Upper lobe of left lung (tissue), 4 donors: ENCODE data around the gene KLHL10.

Experiments used
- POLR2AphosphoS5 ChIP-seq, 2 donors: sonication (generic); formaldehyde crosslinking; IDR thresholded peaks; one replicate each; pipeline ENCODE4 v1.5.1; 2017; ENCODE audit warnings: antibody characterized with exemption in 2 of 2
- TF ChIP-seq, protein P1 (sequence below), 6 experiments: fragments of 450-650 bp in 4 of 6; fragments of 200-600 bp in 2 of 6; sonication (generic) in 2 of 6; IDR thresholded peaks; one replicate each; pipeline ENCODE4 v1.5.1; 2016 to 2019; ENCODE audit warnings: antibody characterized with exemption in 6 of 6

DNA sequence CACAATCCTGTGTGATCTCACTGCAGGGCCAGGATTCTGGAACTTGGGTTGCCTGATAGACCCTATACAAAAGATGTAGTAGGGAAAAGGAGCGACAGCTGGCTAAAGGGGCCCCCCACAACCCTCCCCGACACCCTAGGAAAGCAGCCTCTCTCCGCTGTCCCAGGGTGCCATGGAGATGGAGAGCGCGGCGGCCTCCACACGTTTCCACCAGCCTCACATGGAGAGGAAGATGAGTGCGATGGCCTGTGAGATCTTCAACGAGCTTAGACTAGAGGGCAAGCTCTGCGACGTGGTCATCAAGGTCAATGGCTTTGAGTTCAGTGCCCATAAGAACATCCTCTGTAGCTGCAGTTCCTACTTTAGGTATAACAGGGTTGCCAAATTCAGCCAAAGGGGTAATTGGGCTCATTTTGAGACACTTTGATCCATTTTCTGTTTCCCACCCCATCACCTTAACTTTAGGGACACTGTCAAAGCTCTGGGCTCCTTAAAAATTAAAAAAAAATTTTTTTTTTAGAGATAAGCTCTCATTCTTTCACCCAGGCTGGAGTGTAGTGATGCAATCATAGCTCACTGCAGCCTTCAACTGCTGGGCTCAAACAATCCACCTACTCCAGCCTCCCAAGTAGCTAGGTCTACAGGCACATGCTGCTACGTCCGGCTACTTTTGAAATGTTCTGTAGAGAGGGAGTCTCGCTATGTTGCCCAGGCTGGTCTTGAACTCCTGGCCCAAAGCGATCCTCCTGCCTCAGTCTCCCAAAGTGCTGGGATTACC lies at the start of gene KLHL10:
- no peak for TF ChIP-seq POLR2AphosphoS5 (IDR thresholded peaks at IDR 0.05)
- TF ChIP-seq, protein P1, sequence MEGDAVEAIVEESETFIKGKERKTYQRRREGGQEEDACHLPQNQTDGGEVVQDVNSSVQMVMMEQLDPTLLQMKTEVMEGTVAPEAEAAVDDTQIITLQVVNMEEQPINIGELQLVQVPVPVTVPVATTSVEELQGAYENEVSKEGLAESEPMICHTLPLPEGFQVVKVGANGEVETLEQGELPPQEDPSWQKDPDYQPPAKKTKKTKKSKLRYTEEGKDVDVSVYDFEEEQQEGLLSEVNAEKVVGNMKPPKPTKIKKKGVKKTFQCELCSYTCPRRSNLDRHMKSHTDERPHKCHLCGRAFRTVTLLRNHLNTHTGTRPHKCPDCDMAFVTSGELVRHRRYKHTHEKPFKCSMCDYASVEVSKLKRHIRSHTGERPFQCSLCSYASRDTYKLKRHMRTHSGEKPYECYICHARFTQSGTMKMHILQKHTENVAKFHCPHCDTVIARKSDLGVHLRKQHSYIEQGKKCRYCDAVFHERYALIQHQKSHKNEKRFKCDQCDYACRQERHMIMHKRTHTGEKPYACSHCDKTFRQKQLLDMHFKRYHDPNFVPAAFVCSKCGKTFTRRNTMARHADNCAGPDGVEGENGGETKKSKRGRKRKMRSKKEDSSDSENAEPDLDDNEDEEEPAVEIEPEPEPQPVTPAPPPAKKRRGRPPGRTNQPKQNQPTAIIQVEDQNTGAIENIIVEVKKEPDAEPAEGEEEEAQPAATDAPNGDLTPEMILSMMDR (IDR thresholded peaks at IDR 0.05): no peak
